ENCODE results near the gene PHRF1.

DNA sequence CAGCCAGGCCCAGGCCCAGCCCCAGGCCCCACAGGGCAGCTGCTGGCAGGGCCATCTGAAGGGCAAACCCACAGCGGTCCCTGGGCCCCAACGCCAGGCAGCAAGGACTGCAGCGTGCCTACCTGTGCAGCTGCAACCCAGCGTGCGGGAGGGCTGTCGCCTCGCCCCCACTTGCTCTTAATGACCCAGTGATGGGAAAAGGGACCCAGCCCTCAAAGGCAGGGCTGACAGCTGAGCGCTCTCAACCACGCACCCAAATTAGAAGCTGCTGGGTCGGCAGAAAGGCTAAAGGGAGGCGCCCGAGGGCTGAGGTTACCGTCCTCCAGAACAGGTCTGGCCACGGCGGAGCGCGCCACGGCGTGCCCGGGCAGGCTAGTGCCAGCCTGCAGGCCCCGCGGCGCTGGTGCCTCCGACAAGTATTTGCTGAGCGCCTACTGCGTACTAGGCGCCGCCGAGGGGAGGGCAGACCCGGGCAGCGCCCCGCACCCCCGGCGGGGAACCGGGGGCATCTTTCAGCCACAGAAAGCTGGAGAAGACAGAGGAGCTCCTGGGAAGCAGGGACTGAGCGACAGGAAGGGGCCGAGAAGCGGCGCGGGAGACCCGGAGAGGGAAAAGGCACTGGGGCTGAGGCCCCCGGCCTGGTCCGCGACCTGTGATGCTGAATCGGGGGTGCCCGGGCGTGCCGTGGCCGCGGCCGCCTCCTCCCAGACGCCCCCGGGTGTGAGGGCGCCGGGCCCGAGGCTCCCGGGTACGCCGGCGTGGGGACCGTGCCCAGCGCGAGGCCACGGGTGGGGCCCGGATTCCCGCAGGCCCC lies 41.7 kb upstream of the PHRF1 start:
- no peak for TF ChIP-seq GATA2 (IDR thresholded peaks at IDR 0.05; ENCODE audit: low read depth, low read length)
- no peak for TF ChIP-seq GATA3 (IDR thresholded peaks at IDR 0.05; ENCODE audit: low read depth, low read length)
